Activated CD8-positive, alpha-beta T cell treated with anti-CD3 and anti-CD28 coated beads for 36 hours (primary cell): ENCODE data around the gene DTNBP1. TPM values are rescaled to one million over a fixed set of nuclear protein-coding genes. Genes with fewer than 3 reads are reported as not detected.

Experiments
- ATAC-seq: fragments of 200-7000 bp; cut with Tn5 transposase; one replicate; pipeline ENCODE4 v1.10.0; 2021; ENCODE audit warnings: mild to moderate bottlenecking, moderate library complexity
- CTCF ChIA-PET: fragments of 350-600 bp; sonication (Branson Sonifier 250); formaldehyde crosslinking; loops from one replicate; lab custom pipeline; 2021; ENCODE audit warnings: antibody characterized with exemption; lab: Charles Lee
- POLR2A ChIA-PET: fragments of 350-600 bp; sonication (Branson Sonifier 250); formaldehyde crosslinking; loops from one replicate; lab custom pipeline; 2021; ENCODE audit warnings: antibody characterized with exemption; lab: Charles Lee
- DNase-seq: peaks from one replicate; pipeline ENCODE4 v3.0.0-alpha.2; 2020
- H3K27ac Mint-ChIP-seq: one replicate; pipeline ENCODE4 v1.8.0; 2021; ENCODE audit warnings: mild to moderate bottlenecking, mixed read lengths
- H3K27me3 Mint-ChIP-seq: one replicate; pipeline ENCODE4 v1.8.0; 2021; ENCODE audit warnings: mixed read lengths
- H3K36me3 Mint-ChIP-seq: one replicate; pipeline ENCODE4 v1.8.0; 2021; ENCODE audit warnings: low read depth, mixed read lengths
- H3K4me1 Mint-ChIP-seq: one replicate; pipeline ENCODE4 v1.8.0; 2021; ENCODE audit warnings: low read depth, mixed read lengths
- H3K4me3 Mint-ChIP-seq: one replicate; pipeline ENCODE4 v1.8.0; 2021; ENCODE audit warnings: mild to moderate bottlenecking, moderate library complexity, mixed read lengths
- H3K9me3 Mint-ChIP-seq: one replicate; pipeline ENCODE4 v1.8.0; 2021; ENCODE audit warnings: mixed read lengths
- CTCF ChIP-seq: fragments of 200-600 bp; IDR thresholded peaks from one replicate; pipeline ENCODE4 v1.8.0; 2022; ENCODE audit warnings: antibody characterized with exemption, mild to moderate bottlenecking
- intact Hi-C: fragments of 100-400 bp; cut with micrococcal nuclease; formaldehyde crosslinking; loops from one replicate; pipeline ENCODE4 v1.10.0; 2022
- total RNA-seq, 2 experiments: library from RNA; stranded (reverse); gene quantifications; one replicate each; pipeline ENCODE4 v1.2.3, GENCODE V29; 2021

DTNBP1 gene
- total RNA-seq, 2 experiments from 2014 or later = 12.6 to 14.6 TPM

- H3K27ac Mint-ChIP-seq = no peak overlapping the region
- intact Hi-C loops = no loop called here
- no peak for DNase-seq
- no peak for TF ChIP-seq CTCF
- no peaks in the 10 kb centered on the region for H3K4me1 Mint-ChIP-seq
- H3K9me3 Mint-ChIP-seq = peaks cover 14% of the 10 kb centered on the region
- H3K4me3 Mint-ChIP-seq = no peak overlapping the region
- no peaks in the 10 kb centered on the region for H3K27me3 Mint-ChIP-seq
- ATAC-seq = no peak
- peaks cover 59% of the 10 kb centered on the region for H3K36me3 Mint-ChIP-seq
- ChIA-PET CTCF (no interaction called here), POLR2A (no interaction called here)
Observed at GRCh38 chr6:15638373-15638772, 24.5 kb downstream of the DTNBP1 start.

GRCh38 chr6:15631432-15631831, 31.4 kb downstream of the DTNBP1 start:
- H3K36me3 Mint-ChIP-seq = peaks cover 35% of the 10 kb centered on the region
- CTCF ChIA-PET = interaction anchor here (0.6 to 1.2 kb wide), 2 partner anchors 11 to 1143 kb away, joined by 3 read pairs; no protein-coding TSS in a partner anchor
- ATAC-seq = no peak

GRCh38 chr6:15630202-15630601, 32.6 kb downstream of the DTNBP1 start:
- H3K4me3 Mint-ChIP-seq = no peak overlapping the region
- DNase-seq (no peak), ATAC-seq (no peak)
- no peak overlapping the region for H3K27ac Mint-ChIP-seq
- TF ChIP-seq CTCF = no peak
- no peaks in the 10 kb centered on the region for H3K9me3 Mint-ChIP-seq
- no peaks in the 10 kb centered on the region for H3K27me3 Mint-ChIP-seq
- H3K4me1 Mint-ChIP-seq = peaks cover 35% of the 10 kb centered on the region
- intact Hi-C loops = no loop called here
- H3K36me3 Mint-ChIP-seq = peaks cover 29% of the 10 kb centered on the region
- POLR2A ChIA-PET = no interaction called here
- CTCF ChIA-PET = interaction anchor here (1.0 to 1.4 kb wide), 2 partner anchors 9 to 140 kb away, joined by 3 to 4 read pairs; no protein-coding TSS in a partner anchor

More at GRCh38 chr6:15631432-15631831, 31.4 kb downstream of the DTNBP1 start:
- H3K4me1 Mint-ChIP-seq = peaks cover 27% of the 10 kb centered on the region
- no peak overlapping the region for H3K27ac Mint-ChIP-seq
- no peak overlapping the region for H3K4me3 Mint-ChIP-seq
- no peak for DNase-seq
- POLR2A ChIA-PET = no interaction called here
- no peaks in the 10 kb centered on the region for H3K27me3 Mint-ChIP-seq
- intact Hi-C loops = no loop called here
- no peaks in the 10 kb centered on the region for H3K9me3 Mint-ChIP-seq
- TF ChIP-seq CTCF = no peak

GRCh38 chr6:15629487-15629886, 33.3 kb downstream of the DTNBP1 start:
- Mint-ChIP-seq H3K36me3 (peaks cover 23% of the 10 kb centered on the region), H3K4me1 (peaks cover 38% of the 10 kb centered on the region), H3K27me3 (no peaks in the 10 kb centered on the region), H3K9me3 (no peaks in the 10 kb centered on the region), H3K4me3 (no peak overlapping the region), H3K27ac (no peak overlapping the region)
- no peak for TF ChIP-seq CTCF
- intact Hi-C loops = no loop called here
- ChIA-PET POLR2A (interaction anchor here (0.6 kb wide), 1 partner anchor 507 kb away, joined by 4 read pairs; no protein-coding TSS in a partner anchor), CTCF (no interaction called here)
- no peak for DNase-seq
- no peak for ATAC-seq

- H3K4me1 Mint-ChIP-seq = peaks cover 47% of the 10 kb centered on the region
- no peak overlapping the region for H3K4me3 Mint-ChIP-seq
- no peaks in the 10 kb centered on the region for H3K9me3 Mint-ChIP-seq
- intact Hi-C loops = no loop called here
- H3K36me3 Mint-ChIP-seq = peaks cover 24% of the 10 kb centered on the region
- ChIA-PET POLR2A (interaction anchor here (0.6 to 0.8 kb wide), 2 partner anchors 12 to 508 kb away, joined by 3 to 4 read pairs; no protein-coding TSS in a partner anchor), CTCF (no interaction called here)
- ATAC-seq (peak; percentile 87), DNase-seq (peak; percentile 91)
- no peak overlapping the region for H3K27ac Mint-ChIP-seq
- TF ChIP-seq CTCF = no peak
- no peaks in the 10 kb centered on the region for H3K27me3 Mint-ChIP-seq
Observed at GRCh38 chr6:15628499-15629131, 34.2 kb downstream of the DTNBP1 start.
